Right atrium auricular region (tissue), 2 donors: ENCODE measurements around the gene SSBP3. TPM values are rescaled to one million over a fixed set of nuclear protein-coding genes. Genes with fewer than 3 reads are reported as not detected.

Experiments used
- DNase-seq: peaks from one replicate; pipeline ENCODE4 v3.0.0-alpha.2; 2019; ENCODE audit warnings: low spot score
- H3K27ac ChIP-seq, 2 donors: fragments of 200-600 bp; sonication (generic); 1 replicate in 1 of 2; 2 replicates in 1 of 2; pipeline ENCODE4 v1.5.1; 2016 to 2019
- H3K27me3 ChIP-seq, 2 donors: fragments of 200-600 bp; sonication (generic); one replicate each; pipeline versions ENCODE4 v1.5.1 to v1.6.0; 2017 to 2019
- H3K36me3 ChIP-seq: fragments of 200-600 bp; sonication (generic); one replicate; pipeline ENCODE4 v1.5.1; 2016
- H3K4me1 ChIP-seq, 2 donors: fragments of 200-600 bp; sonication (generic); one replicate each; pipeline versions ENCODE4 v1.5.1 to v1.6.0; 2017 to 2019
- H3K4me3 ChIP-seq, 2 donors: fragments of 200-600 bp; sonication (generic); 1 replicate in 1 of 2; 2 replicates in 1 of 2; pipeline ENCODE4 v1.5.1; 2017 to 2019; ENCODE audit warnings: mild to moderate bottlenecking in 1 of 2, moderate library complexity in 1 of 2
- H3K9me3 ChIP-seq, 2 donors: fragments of 200-600 bp; sonication (generic); one replicate each; pipeline ENCODE4 v1.5.1; 2019
- total RNA-seq, 2 donors: library from RNA; depleted of rRNA; stranded (reverse); fragments of >200 nt; gene quantifications; one replicate each; pipeline ENCODE4 v1.1.0, GENCODE V29; 2016
- TF ChIP-seq, protein P1 (sequence below), 2 donors: fragments of 200-600 bp; sonication (generic); IDR thresholded peaks; one replicate each; pipeline ENCODE4 v1.5.1; 2019; ENCODE audit warnings: antibody characterized with exemption in 2 of 2

The SSBP3 gene
- total RNA-seq, 2 donors from 2014 or later = 15.2 to 16.6 TPM

DNA sequence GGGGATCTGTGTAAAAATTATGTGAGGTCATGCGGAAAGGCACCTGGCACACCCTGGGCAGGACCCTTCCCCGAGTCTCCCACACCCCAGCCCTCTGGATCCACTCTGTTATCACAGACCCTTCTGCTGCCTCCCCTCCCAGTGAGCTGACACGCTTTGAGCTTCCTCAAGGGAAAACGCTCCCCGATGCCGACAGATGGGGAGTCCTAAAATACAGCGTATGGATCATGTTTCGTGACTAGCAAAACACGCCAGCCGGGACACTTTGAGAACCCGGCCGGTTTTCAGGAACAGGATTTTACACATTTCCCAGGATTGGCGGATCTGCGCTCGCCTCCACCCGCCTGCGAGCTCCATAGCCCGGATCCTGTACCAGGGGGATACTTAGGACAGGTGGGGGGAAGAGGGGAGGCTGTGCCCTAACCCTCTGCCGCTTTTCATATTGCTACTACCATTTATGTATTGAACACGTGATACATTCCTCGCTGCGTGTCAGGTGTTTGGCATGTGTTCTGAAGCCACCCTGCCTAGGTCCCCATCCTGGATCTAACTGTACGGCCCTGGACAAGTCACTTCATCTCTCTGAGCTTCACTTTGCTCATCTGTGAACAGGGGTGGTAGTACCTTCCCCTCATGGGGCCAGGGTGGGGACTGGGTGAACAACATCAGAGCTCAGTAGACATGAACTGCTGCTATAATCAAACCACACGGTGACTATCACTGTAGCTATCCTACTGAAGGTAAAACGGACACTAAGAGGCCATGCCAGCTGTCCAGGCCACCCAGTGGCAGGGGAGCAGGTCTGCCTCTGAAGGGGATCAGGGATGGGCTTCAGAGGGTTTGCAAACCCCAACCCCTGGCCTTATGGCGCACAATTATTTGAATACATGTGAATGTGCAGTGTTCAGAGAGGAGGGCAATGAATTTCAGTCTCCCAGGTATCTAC is 63.2 kb downstream of the SSBP3 start:
- TF ChIP-seq, protein P1, sequence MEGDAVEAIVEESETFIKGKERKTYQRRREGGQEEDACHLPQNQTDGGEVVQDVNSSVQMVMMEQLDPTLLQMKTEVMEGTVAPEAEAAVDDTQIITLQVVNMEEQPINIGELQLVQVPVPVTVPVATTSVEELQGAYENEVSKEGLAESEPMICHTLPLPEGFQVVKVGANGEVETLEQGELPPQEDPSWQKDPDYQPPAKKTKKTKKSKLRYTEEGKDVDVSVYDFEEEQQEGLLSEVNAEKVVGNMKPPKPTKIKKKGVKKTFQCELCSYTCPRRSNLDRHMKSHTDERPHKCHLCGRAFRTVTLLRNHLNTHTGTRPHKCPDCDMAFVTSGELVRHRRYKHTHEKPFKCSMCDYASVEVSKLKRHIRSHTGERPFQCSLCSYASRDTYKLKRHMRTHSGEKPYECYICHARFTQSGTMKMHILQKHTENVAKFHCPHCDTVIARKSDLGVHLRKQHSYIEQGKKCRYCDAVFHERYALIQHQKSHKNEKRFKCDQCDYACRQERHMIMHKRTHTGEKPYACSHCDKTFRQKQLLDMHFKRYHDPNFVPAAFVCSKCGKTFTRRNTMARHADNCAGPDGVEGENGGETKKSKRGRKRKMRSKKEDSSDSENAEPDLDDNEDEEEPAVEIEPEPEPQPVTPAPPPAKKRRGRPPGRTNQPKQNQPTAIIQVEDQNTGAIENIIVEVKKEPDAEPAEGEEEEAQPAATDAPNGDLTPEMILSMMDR (IDR thresholded peaks at IDR 0.05) = no peak
- Histone ChIP-seq H3K4me3 (no peak overlapping the region), H3K27me3 (no peaks in the 10 kb centered on the region), H3K9me3 (no peaks in the 10 kb centered on the region), H3K27ac (no peak overlapping the region), H3K36me3 (no peaks in the 10 kb centered on the region), H3K4me1 (peaks cover 0 to 22% of the 10 kb centered on the region in 2 donors)
- no peak for DNase-seq

DNA sequence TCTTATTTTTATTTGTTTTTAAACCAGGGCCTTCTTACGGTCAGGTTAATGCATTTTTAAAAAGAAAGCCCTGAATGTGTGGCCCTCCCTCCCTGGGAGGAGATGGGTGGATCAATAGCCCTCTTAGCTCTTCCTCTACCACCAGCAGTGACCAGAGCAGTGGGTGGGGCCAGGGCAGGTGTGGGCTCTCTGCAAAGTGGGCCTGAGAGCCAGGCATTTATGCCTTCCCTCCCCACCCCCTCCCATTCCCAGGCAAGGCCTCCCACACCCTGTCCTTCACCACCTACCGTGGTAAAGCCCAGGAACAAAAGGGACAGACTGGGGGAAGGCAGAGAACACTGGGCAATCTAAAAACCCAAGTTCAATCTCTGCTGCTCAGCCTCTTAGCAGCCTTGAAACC is 63.9 kb downstream of the SSBP3 start:
- Histone ChIP-seq H3K9me3 (no peaks in the 10 kb centered on the region), H3K27ac (no peak overlapping the region), H3K4me1 (peaks cover 0 to 22% of the 10 kb centered on the region in 2 donors), H3K27me3 (no peaks in the 10 kb centered on the region), H3K4me3 (no peak overlapping the region), H3K36me3 (no peaks in the 10 kb centered on the region)
- no peak for DNase-seq
- TF ChIP-seq, protein P1 (IDR thresholded peaks at IDR 0.05) = no peak

DNA sequence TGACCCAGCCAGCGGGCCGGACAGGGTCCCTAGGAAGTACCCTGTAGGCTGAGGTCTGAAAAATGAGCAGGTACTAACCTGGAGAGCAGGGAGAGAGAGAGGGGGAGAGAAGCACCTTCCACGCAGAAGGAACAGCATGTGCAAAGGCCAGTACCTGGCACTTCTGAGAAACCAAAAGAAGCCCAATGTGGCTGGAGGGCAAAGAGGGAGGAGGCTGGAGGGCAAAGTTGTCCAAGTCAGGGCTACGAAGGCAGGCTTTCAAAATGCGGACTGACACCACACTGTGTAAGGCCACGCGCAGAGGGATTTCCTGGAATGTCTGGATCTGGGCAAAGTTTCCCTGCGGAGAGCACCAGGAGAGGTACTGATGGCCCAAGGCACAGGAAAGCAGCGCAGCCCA is 64.4 kb downstream of the SSBP3 start:
- H3K36me3 ChIP-seq = no peaks in the 10 kb centered on the region
- H3K27me3 ChIP-seq = no peaks in the 10 kb centered on the region
- no peak overlapping the region for H3K27ac ChIP-seq
- no peak overlapping the region for H3K4me3 ChIP-seq
- DNase-seq = no peak
- no peaks in the 10 kb centered on the region for H3K9me3 ChIP-seq
- TF ChIP-seq, protein P1 (IDR thresholded peaks at IDR 0.05) = no peak
- H3K4me1 ChIP-seq = peaks cover 0 to 26% of the 10 kb centered on the region in 2 donors

DNA sequence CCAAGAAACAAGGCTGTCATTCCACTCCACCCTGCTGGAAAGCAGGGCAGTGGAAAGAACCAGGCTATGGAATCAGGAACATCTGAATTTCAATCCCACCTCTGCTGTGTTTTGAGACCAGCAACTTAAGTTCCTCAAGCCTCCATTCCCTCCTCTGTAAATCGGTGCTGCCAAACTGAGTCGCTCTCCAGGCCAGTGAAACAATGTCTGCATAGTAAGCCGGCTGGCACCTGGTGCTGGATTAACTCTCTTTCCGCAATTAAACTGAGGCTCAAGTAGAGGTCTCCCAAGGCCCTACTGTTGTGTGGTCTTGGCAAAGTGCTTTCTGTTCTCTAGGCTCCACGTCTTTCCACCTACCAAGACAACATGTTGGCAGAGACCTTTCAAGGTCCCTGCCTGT is 65.3 kb downstream of the SSBP3 start:
- TF ChIP-seq, protein P1 (IDR thresholded peaks at IDR 0.05) = no peak
- no peak overlapping the region for H3K4me3 ChIP-seq
- no peaks in the 10 kb centered on the region for H3K9me3 ChIP-seq
- H3K4me1 ChIP-seq = peaks cover 0 to 35% of the 10 kb centered on the region in 2 donors
- DNase-seq = no peak
- no peaks in the 10 kb centered on the region for H3K36me3 ChIP-seq
- no peak overlapping the region for H3K27ac ChIP-seq
- H3K27me3 ChIP-seq = no peaks in the 10 kb centered on the region

DNA sequence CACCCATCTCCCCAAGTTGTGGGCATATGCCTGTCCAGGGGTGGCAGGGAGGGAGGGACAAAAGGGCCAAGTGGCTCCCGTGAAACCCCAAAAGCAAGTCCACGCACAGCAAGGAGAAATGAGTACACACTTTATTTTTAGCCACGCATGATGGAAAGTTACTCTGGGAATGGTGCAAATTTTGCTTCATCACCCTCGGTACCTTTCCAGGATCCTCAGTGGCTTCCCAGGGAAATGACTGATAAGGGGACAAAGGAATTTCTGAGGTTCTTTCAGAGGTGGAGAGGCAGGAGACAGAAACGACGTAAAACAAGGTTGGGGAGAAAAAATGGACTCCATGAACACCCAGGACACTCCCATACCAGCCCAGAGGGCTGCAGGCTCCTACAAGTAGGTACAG is 65.8 kb downstream of the SSBP3 start:
- no peak overlapping the region for H3K27ac ChIP-seq
- H3K27me3 ChIP-seq = no peaks in the 10 kb centered on the region
- H3K4me1 ChIP-seq = peaks cover 0 to 40% of the 10 kb centered on the region in 2 donors
- TF ChIP-seq, protein P1 (IDR thresholded peaks at IDR 0.05) = no peak
- no peak overlapping the region for H3K4me3 ChIP-seq
- no peaks in the 10 kb centered on the region for H3K36me3 ChIP-seq
- no peak for DNase-seq
- H3K9me3 ChIP-seq = no peaks in the 10 kb centered on the region
